Activated CD8-positive, alpha-beta memory T cell treated with anti-CD3 and anti-CD28 coated beads for 1 hour (primary cell): ENCODE measurements around the gene SARS2.
"Not testable (repeated sequence)": the region's sequence is repeated elsewhere in the genome, so short reads cannot be mapped to it uniquely, and the experiment has no call there.

Experiments
- DNase-seq, 2 donors: peaks; one replicate each; pipeline ENCODE4 v3.0.0-alpha.2; 2020; ENCODE audit warnings: low read depth in 1 of 2; ENCODE audit errors: extremely low read depth in 1 of 2

SARS2 gene

GRCh38 chr19:38949580-38950367, 19.2 kb upstream of the SARS2 start:
- peak; percentile 59 to 72 for DNase-seq

- DNase-seq = no peak
Measured at GRCh38 chr19:38946229-38947010, 15.9 kb upstream of the SARS2 start.

GRCh38 chr19:38945562-38946228, 15.1 kb upstream of the SARS2 start:
- no peak for DNase-seq

- DNase-seq = no peak
Measured at GRCh38 chr19:38944981-38945506, 14.5 kb upstream of the SARS2 start.

GRCh38 chr19:38942471-38943181, 12.1 kb upstream of the SARS2 start:
- no peak for DNase-seq

DNA sequence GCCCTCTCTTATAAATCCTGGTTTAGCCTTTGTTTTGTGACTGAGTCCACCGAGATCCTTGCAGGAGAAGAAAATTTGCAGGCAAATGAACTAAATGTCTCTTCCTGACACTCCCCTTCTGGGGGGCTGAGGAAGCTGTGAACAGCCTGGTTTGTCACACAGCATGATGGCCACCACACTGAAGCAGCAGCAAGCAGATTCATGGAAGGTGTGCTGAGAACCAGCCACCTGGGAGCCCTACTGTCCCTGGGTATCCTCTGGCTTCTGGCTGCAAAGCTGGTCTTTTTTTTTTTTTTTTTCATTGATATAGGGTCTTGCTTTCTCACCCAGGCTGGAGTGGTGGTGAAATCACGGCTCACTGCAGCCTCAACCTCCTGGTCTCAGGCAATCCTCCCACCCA, 11.4 kb upstream of the SARS2 start:
- no peak for DNase-seq

- DNase-seq = not testable (repeated sequence)
Measured at GRCh38 chr19:38941466-38941865, 10.9 kb upstream of the SARS2 start.

DNA sequence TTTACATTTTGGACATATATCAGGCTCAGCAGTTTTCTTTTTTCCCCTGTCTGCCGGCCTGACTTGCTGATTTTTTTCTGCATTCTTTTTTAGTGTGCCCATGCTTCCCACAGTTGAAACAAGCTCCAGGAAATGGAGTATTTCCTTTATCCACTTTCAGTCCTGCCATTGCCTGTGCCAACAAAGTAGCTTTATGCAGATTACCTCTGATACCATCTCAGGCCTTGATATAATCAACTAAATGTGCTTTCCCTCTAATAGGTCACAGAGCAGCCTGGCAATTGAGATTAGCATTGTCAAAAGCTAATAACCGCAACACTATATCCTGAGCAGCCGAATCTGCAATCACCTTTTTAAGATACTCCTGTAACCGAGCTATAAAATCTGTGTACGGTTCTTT, 9.4 kb upstream of the SARS2 start:
- no peak for DNase-seq

DNA sequence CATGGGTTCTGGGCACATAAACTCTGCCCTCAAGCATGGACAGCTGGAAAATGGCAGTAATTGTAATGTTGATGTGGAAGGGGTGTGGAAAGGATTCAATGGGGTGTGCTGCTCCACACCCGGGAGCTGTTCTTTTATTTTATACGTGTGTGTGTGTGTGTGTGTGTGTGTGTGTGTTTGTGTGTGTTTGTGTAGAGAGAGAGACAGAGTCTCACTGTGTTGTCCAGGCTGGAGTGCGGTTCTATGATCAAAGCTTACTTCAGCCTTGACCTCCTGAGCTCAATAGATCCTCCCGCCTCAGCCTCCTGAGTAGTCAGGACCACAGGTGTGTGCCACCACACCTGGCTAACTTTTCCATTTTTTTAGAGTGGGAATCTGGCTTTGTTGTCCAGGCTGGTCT, 3.0 kb upstream of the SARS2 start:
- no peak for DNase-seq

GRCh38 chr19:38932425-38933179, 2.0 kb upstream of the SARS2 start:
- DNase-seq = no peak

GRCh38 chr19:38931521-38931793, 894 bp upstream of the SARS2 start:
- no peak for DNase-seq

DNA sequence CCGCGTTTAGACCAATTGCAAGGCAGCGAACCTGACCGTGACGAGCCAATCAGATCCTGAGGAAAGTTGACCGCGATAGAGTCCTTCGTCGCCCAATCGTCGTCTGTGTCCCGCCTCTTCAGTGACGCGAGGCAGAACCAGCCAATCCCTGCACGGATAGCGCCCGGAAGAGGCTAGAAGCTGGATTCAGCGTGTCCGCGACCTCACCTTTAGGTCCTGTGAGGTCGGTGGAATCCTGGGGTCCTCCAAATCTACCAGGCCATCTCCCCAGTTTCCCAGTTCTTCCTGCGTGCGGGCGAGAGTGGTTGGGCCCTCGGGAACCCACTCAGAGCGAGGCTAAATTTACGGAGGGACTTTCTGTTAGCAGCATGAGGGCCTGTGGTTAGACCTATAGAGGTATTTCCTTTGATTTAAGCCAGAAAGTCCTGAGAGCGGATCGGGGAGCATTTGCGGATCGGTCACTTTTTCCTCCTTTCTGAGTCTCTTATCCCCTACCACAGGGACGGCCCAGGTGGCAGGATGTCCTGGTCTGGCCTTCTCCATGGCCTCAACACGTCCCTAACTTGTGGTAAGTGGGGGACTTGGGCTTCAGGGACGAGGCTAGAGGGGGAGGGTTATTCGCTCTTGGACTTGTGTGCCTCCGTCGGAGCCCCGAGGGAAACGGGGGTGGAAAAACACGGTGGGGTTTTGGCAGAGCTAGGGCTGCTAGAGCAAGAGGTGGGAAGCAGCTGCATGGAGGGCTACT, 385 bp upstream of the SARS2 start, which contains the start of gene MRPS12:
Gene MRPS12, plus strand, starts transcription at position 169 of the 745 bp plus-strand sequence. Its CDS starts 351 bp downstream, at position 520.
- peak; percentile 93 to 98 for DNase-seq

DNA sequence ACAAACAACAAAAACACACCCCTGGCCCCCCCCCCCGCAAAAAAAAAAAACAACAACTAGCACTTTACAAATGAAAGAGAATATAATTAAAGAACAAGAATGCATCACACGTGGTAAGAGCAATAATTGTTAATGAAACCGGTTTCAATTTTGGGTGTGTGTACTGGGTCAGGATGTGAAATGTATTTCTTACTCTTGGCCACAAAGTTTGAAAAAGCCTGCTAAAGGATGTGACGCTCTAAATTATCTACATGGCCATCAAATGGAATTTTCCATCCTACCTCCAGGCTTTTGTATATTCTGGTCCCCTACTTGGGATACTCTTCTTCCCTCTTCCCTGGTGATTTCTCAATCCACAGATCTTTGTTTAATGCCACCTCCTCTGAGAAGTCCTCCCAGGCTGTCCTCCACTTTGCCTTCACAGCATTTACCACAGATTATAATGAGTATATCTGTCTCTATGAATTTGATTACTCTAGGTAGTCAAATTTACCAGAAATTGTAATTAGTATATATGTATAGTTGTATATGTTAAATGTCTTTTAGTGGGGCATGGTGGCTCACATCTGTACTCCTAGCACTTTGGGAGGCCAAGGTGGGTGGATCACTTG, 2.1 kb downstream of the SARS2 start:
- no peak for DNase-seq

GRCh38 chr19:38924388-38924787, 6.2 kb downstream of the SARS2 start:
- DNase-seq = no peak

DNA sequence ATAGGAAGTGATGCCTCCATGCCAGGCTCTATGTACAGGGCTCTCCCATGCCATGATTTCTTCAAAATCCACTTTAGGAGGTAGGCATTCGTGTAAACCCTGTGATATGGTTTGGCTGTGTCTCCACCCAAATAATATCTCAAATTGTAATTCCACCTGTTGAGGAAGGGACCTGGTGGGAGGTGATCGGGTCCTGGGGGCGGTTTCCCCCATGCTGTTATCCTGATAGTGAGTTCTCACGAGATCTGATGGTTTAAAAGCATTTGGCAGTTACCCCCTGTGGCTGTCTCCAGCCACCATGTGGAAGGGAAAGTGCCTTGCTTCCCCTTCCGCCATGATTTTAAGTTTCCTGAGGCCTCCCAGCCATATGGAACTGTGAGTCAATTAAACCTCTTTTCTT, 8.1 kb downstream of the SARS2 start:
- no peak for DNase-seq

- DNase-seq = no peak
Measured at GRCh38 chr19:38921420-38922274, 8.9 kb downstream of the SARS2 start.

DNA sequence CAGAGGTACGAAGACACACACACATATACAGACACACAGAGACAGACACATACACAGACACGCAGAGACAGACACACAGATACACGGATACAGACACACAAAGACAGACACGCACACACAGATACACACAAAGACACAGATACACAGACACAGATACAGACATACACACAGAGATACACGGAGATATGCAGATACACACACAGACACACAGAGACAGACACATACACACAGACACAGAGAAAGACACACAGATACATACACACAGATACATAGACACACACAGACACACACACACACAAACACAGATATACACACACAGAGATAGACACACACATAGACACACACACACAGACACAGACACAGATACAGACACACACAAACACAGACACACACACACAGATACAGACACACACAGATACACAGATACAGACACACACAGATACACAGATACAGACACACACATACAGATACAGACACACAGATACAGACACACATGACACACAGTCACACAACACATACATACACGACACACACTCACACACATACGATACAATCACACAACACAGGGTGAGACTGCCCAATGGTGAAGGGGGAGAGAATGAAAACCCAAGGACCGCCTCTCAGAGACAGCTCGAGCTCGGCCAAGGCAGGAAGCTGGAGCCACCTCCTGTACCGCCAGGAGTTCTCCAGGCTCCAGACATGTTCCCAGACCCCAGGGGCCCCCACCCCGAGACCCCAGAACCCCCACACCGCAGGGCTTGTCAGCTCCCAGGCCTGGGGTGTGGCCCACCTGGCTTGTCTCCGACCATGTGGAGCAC, 9.8 kb downstream of the SARS2 start:
- no peak for DNase-seq
